Brain pericyte (primary cell): ENCODE measurements around the gene TTC39C.
"Not testable (repeated sequence)": the region's sequence is repeated elsewhere in the genome, so short reads cannot be mapped to it uniquely, and the experiment has no call there.

Experiments
- DNase-seq: peaks from one replicate; pipeline ENCODE4 v3.0.0-alpha.2; 2012; ENCODE audit warnings: low read depth, low spot score

Gene TTC39C

GRCh38 chr18:24128700-24129099 is 114.1 kb downstream of the TTC39C start:
- DNase-seq = no peak

GRCh38 chr18:24130494-24130893 is 115.9 kb downstream of the TTC39C start:
- DNase-seq = no peak

DNA sequence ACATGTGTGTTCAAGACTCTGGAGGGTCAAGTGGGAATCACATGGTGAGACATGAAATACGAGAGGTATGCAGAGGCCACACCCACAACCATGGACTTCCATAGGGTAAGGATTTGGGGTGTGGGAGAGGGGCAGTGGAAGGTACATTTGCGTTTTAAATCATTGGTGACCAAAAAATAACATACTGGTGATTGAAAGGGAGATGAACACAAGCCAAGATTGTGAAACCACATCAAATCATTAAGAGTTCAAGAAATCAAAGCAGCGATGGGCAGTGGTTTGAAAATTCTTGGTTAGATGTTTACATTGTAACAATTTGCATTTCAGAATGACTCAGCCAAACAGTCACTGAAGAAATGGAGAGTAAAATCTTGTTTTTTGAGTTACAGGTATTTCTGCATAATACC is 122.4 kb downstream of the TTC39C start:
- no peak for DNase-seq

GRCh38 chr18:24138409-24138788 is 123.8 kb downstream of the TTC39C start:
- DNase-seq = no peak

GRCh38 chr18:24138789-24139616 is 124.4 kb downstream of the TTC39C start, which contains the start of gene CABYR:
Gene CABYR, plus strand, starts transcription at chr18:24139062. Its CDS starts 4,053 bp downstream, at chr18:24143115.
- DNase-seq = peak; percentile 64

DNA sequence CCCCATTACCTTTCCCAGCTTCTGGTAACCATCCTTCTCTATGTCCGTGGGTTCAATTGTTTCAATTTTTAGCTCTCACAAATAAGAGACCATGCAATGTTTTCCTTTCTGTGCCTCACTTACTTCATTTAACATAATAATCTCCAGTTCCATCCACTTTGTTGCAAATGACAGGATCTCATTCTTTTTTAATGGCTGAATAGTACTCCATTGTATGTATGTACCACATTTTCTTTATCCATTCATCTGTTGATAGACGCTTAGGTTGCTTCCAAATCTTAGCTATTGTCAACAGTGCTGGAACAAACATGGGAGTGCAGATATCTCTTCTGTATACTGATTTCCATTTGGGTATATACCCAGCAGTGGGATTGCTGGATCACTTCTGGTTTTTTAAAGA is 126.1 kb downstream of the TTC39C start:
- DNase-seq = no peak

DNA sequence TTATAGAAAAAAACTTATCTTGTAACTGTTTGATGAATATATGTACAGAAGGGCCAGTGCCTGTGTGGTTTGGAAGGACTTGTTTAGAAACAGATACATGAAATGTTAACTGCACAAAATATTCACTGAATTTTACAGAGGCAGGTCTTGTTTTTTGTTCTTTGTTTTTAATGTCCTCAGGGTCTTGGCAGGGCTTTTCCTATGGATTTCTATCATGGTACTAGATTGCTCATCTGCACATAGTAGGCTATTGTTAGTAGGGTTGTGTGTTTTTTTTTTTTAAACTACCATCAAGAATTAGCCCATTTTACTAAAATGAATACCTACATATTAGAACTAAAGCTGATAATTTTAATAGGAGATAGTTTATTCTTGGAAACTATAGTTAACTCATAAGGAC is 127.8 kb downstream of the TTC39C start:
- no peak for DNase-seq

GRCh38 chr18:24149591-24149990 is 135.0 kb downstream of the TTC39C start:
- DNase-seq = not testable (repeated sequence)

DNA sequence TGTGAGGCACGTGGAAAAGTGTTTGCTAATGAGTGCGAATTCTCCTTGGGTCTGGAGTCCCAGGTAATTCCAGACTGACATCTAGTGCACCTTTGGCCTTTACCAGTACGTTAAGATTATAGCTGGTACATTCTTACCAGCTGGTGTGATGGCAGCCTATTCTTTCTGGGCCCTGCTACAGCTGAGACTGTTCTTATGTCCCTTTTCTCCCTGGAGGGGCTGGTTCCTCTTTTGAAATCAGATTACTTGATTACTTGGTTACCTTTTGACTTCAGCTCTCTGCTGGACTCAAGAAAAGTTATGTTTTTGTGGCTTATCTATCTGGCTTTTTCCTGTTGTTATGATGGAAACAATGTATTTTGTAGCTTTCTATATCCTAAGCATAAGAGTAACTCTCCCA is 138.8 kb downstream of the TTC39C start:
- DNase-seq = no peak

- DNase-seq = no peak
Observed at GRCh38 chr18:24157855-24158254, 143.3 kb downstream of the TTC39C start.

DNA sequence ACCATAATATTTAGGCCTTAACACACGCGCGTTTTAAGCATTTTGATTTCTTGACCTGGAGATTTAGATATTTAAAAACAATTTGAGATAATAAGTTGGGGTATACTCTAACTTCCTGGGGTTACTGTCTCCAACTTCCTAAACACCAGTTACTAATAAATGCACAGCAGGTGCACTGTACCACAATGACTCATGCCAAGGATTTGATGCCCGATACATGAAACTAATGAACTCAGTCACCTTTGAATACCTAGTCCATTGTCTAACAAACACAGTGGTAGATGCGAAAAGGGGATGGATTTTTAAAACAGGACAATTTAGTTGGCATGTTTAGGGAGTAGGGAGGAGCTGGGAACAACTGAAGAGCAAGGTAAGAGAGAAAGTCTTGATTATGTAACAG is 145.5 kb downstream of the TTC39C start:
- DNase-seq = no peak

DNA sequence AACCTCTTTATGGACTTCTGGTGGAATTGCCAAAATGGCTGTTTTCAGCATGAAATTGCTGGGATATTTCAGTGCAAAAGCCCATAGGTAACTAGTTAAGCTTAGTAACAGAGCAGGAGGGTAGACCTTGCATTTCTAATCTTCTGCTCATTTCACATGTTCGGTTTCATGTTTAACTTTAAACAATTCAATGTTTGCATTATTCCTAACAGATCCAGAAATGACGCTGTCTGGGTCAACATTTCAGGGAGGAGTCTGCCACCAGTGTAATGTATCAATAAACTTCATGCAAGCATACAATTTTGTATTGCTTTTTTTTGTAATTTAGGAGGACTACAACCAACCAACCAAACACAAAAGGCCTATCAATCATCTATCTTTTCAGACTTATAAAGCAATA is 146.8 kb downstream of the TTC39C start:
- no peak for DNase-seq

DNA sequence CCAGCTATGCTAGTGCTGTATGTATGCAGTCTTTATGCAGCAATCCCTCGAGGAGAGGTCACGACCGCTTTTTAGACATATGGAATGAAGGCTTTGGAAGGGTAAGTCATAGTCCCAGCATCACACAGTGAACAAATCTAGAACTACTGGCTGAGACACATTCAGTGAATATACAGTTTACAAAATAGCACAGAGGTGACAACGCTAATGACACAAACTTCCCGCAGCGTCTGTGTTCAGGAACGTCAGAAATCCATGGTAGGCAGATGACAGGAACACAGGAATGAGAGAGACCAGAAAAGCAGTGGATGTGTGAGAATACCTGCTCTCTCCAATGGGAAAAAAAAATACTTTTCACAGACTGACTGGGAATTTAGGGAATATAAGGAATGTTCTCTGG is 153.9 kb downstream of the TTC39C start:
- no peak for DNase-seq

DNA sequence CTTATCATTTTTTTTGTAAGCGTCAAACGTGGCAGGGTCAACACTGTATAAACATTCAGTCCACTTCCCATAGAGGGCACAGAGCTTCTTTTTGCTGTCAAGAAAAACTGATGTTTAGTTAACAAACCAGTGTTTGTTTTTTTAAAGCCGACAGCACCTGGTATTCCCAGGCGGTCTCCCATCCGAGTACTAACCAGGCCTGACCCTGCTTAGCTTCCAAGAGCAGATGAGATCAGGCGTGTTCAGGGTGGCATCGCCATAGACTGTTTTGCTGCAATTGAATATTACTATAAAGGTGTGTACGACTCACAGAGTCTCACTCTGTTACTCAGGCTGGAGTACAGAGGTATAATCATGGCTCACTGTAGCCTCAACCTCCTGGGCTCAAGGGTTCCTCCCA is 155.8 kb downstream of the TTC39C start:
- no peak for DNase-seq

GRCh38 chr18:24173997-24174396 is 159.4 kb downstream of the TTC39C start:
- DNase-seq = no peak

DNA sequence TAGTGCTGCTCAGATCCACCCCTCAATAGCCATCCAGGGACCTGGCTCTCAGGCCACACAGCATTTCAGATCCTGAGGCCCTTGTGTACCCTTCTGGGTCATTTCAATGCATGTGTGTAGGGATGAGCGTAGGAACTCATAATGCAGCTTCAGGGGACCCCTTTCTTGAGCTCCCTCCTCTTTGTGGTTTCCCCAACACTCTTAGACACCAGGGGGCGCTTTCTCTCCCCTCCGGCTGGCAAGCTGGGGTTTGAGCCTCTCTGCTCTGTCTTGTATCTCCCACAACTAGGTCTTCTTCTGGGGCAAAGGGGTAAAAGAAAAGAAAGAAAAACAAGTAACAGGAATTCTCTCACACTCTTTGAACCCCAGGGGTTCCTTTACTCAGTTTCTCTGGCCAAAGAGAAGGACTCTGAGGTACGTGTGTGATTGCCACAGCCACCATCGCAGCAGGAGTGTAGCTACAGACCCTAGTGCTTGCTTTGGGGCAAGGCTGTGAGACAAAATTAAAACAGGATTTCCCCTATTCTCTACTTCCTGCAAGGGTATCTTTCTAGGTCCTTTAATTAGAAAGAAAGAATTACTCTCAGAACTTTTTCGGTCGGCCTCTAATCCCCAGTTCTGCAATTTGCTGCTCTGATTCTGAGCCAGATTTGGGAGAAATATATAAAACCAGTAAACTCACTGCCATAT is 162.3 kb downstream of the TTC39C start:
- no peak for DNase-seq

DNA sequence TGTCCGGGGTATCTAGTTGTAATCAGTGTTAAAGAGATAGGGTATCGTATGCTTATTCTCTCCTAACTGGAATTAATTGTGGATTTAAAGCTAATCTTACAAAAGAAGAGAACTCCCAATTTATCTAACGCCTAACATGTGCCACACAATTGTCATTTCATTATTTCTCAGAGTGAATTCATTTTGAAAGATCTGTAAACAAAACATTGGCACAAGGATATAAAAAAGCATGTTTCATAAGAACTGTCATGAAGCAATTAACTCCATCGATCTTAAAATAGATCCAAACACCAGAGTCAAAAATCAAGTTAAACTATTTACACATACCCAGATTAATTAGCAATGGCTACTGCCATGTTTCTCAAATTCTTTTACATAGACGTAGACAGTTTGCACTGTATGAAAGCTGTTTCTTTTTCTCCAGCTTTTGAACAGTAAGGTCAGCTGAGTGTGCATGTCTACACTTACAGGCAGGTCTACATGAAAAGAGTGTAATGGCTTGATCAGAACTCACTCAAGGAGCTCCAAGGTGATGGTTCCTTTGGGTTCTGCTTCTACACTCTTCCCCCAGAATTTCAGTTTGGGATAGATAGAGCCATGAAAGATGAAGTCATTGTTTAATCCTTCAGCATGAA is 163.1 kb downstream of the TTC39C start:
- DNase-seq = no peak

- DNase-seq = no peak
Observed at GRCh38 chr18:24180048-24180447, 165.5 kb downstream of the TTC39C start.

DNA sequence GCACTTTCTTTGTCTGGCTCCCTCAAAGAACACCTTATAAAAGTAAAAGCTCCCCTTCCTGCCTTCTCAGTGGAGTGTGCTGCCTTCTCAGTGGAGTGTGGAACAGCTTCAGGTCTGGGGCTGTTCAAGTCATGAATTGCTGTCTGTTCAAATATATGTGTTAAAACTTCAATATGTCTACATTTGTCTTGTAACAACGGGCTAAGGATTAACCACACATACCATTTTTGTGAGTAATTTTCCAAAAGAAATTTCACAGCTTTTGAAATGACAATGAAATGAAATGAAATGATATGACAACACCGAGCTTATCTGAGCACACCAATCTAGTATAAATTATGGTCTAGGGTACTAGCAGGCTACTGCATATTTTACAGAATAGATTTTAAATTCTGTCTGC is 167.3 kb downstream of the TTC39C start:
- DNase-seq = no peak
